Hepatocyte (in vitro differentiated cells): ENCODE data around the gene CFAP65. TPM values are rescaled to one million over a fixed set of nuclear protein-coding genes. Genes with fewer than 3 reads are reported as not detected.

Experiments used
- DNase-seq: peaks from one replicate; pipeline ENCODE4 v3.0.0-alpha.2; 2016; ENCODE audit warnings: low spot score
- H2AFZ ChIP-seq: fragments of 200-600 bp; sonication (generic); 2 replicates; pipeline ENCODE4 v1.6.0; 2016; ENCODE audit warnings: antibody characterized with exemption, mild to moderate bottlenecking
- H3K27ac ChIP-seq: fragments of 200-600 bp; sonication (generic); 2 replicates; pipeline ENCODE4 v1.5.1; 2016; ENCODE audit warnings: mild to moderate bottlenecking
- H3K27me3 ChIP-seq: fragments of 200-600 bp; sonication (generic); 2 replicates; pipeline ENCODE4 v1.6.1; 2016
- H3K36me3 ChIP-seq: fragments of 200-600 bp; sonication (generic); replicated peaks from 2 replicates; pipeline ENCODE4 v1.5.1; 2016; ENCODE audit warnings: low read depth; ENCODE audit not compliant: insufficient read depth
- H3K4me1 ChIP-seq: fragments of 200-600 bp; sonication (generic); 2 replicates; pipeline ENCODE4 v1.5.1; 2016; ENCODE audit warnings: mild to moderate bottlenecking, moderate library complexity; ENCODE audit not compliant: insufficient read depth
- H3K4me2 ChIP-seq: fragments of 200-600 bp; sonication (generic); 2 replicates; pipeline ENCODE4 v1.6.0; 2016
- H3K4me3 ChIP-seq: fragments of 200-600 bp; sonication (generic); 2 replicates; pipeline ENCODE4 v1.5.1; 2016; ENCODE audit warnings: mild to moderate bottlenecking
- H3K79me2 ChIP-seq: fragments of 200-600 bp; sonication (generic); 2 replicates; pipeline ENCODE4 v1.6.0; 2017; ENCODE audit warnings: mild to moderate bottlenecking
- H3K9me2 ChIP-seq: fragments of 200-600 bp; sonication (generic); replicated peaks from 2 replicates; pipeline ENCODE4 v1.6.0; 2017; ENCODE audit warnings: mild to moderate bottlenecking; ENCODE audit not compliant: insufficient read depth
- H3K9me3 ChIP-seq: fragments of 200-600 bp; sonication (generic); 2 replicates; pipeline ENCODE4 v1.5.1; 2016; ENCODE audit warnings: low read depth, mild to moderate bottlenecking
- H4K20me1 ChIP-seq: fragments of 200-600 bp; sonication (generic); 2 replicates; pipeline ENCODE4 v1.6.0; 2016; ENCODE audit warnings: mild to moderate bottlenecking; ENCODE audit not compliant: insufficient read depth, poor library complexity, severe bottlenecking
- EZH2 ChIP-seq: fragments of 200-600 bp; sonication (generic); IDR thresholded peaks from 2 replicates; pipeline ENCODE4 v1.6.1; 2016; ENCODE audit warnings: antibody characterized with exemption, mild to moderate bottlenecking, borderline replicate concordance
- EZH2phosphoT487 ChIP-seq: fragments of 200-600 bp; sonication (generic); IDR thresholded peaks from one replicate; pipeline ENCODE4 v1.6.1; 2018; ENCODE audit warnings: antibody characterized with exemption, mild to moderate bottlenecking, low read depth, moderate library complexity; ENCODE audit not compliant: unreplicated experiment, severe bottlenecking
- WGBS: methylation state at CpG from one replicate; pipeline ENCODE4 v1.1.6; 2016; ENCODE audit warnings: low lambda C conversion rate; ENCODE audit errors: missing lambda C conversion rate; 5-methylcytosine and 5-hydroxymethylcytosine counted together
- polyA plus RNA-seq: library from polyadenylated mRNA; unstranded; fragments of >200 nt; fragmentation: Nextera tagmentation; extraction: Ambion mirVana; gene quantifications from 2 replicates; pipeline ENCODE4 v1.2.1, GENCODE V29; 2016
- total RNA-seq: library from RNA; depleted of rRNA; stranded (reverse); fragments of >200 nt; gene quantifications from 2 replicates; pipeline ENCODE4 v1.2.3, GENCODE V29; 2014
- TF ChIP-seq, protein P1 (sequence below): fragments of 200-600 bp; sonication (generic); IDR thresholded peaks from 2 replicates; pipeline ENCODE4 v1.5.1; 2016; ENCODE audit warnings: antibody characterized with exemption, mild to moderate bottlenecking; ENCODE audit not compliant: poor library complexity

CFAP65 gene
- total and polyA plus RNA-seq, 2 experiments from 2014 or later = 0.03 to 0.05 TPM

DNA sequence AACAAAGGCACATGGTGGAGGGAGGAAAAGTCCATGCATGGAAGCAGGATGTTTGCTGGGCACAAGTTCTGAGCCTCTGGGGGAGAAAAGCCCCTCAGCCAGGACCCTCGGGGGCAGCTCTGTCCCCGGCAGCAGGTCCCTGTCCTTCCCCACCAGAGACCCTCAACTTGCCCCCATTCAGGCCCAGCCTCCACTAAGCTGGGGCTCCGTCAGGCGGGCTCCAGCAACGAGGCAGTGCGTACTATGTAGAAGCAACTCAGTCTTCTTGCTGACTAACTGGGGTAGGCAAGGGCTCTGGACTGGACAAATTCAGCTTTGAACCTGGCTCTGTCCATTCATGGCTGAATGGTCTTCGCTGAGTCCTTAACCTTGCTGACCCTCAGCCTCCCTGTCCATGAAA is 23.0 kb downstream of the CFAP65 start:
- H3K4me2 ChIP-seq = no peak overlapping the region
- TF ChIP-seq, protein P1, sequence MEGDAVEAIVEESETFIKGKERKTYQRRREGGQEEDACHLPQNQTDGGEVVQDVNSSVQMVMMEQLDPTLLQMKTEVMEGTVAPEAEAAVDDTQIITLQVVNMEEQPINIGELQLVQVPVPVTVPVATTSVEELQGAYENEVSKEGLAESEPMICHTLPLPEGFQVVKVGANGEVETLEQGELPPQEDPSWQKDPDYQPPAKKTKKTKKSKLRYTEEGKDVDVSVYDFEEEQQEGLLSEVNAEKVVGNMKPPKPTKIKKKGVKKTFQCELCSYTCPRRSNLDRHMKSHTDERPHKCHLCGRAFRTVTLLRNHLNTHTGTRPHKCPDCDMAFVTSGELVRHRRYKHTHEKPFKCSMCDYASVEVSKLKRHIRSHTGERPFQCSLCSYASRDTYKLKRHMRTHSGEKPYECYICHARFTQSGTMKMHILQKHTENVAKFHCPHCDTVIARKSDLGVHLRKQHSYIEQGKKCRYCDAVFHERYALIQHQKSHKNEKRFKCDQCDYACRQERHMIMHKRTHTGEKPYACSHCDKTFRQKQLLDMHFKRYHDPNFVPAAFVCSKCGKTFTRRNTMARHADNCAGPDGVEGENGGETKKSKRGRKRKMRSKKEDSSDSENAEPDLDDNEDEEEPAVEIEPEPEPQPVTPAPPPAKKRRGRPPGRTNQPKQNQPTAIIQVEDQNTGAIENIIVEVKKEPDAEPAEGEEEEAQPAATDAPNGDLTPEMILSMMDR = no peak
- TF ChIP-seq EZH2phosphoT487 (no peak), EZH2 (no peak)
- peaks cover 3% of the 10 kb centered on the region for H3K27me3 ChIP-seq
- H3K79me2 ChIP-seq = no peaks in the 10 kb centered on the region
- no peaks in the 10 kb centered on the region for H3K36me3 ChIP-seq
- no peak overlapping the region for H2AFZ ChIP-seq
- no peak overlapping the region for H3K4me3 ChIP-seq
- H3K27ac ChIP-seq = no peak overlapping the region
- H4K20me1 ChIP-seq = no peaks in the 10 kb centered on the region
- H3K9me2 ChIP-seq = no peaks in the 10 kb centered on the region
- DNase-seq = no peak
- H3K9me3 ChIP-seq = no peaks in the 10 kb centered on the region
- H3K4me1 ChIP-seq = no peaks in the 10 kb centered on the region
- WGBS = 90% methylated on average over 7 of the region's 7 CpGs

DNA sequence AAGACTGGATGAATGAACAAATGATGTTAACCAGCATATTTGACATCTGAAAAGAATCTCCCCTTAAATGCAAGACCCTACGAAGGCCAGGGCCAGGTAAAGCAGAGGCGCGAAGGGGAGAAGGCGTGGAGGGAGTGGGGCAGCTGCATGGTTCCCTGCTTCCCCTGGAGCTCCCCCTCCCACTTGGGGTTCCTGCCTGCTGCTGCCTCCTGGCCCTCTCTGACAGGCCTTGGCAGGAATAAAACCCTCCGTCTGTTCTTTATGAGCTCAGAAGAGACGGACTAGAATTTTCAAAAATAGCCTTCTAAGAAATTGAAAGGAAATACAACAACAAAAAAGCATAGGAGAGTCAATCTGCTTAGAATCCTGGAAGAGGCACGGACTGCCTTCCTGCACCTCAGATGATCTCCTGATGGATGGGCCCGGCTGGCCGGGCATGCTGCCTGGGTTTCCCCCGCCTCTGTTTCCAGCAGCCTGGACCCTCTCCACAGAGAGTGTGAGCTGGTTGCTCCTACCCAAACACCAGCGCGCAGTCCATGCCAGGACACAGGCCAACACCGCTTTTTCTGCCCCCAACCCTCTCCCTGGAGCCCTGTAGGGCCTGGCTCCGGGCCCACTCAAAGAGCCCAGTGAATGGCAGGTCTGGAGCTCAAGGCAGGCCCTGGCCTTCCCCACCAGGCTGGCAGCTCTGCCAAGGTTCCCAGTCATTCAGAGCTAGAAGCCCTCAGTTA is 23.9 kb downstream of the CFAP65 start:
- peaks cover 3% of the 10 kb centered on the region for H3K27me3 ChIP-seq
- no peaks in the 10 kb centered on the region for H3K79me2 ChIP-seq
- H4K20me1 ChIP-seq = no peaks in the 10 kb centered on the region
- no peak overlapping the region for H2AFZ ChIP-seq
- H3K27ac ChIP-seq = no peak overlapping the region
- DNase-seq = no peak
- 91% methylated on average over 14 of the region's 14 CpGs for WGBS
- TF ChIP-seq EZH2phosphoT487 (no peak), EZH2 (no peak)
- TF ChIP-seq, protein P1 = no peak
- no peak overlapping the region for H3K4me3 ChIP-seq
- H3K9me2 ChIP-seq = no peaks in the 10 kb centered on the region
- H3K4me1 ChIP-seq = no peaks in the 10 kb centered on the region
- H3K9me3 ChIP-seq = no peaks in the 10 kb centered on the region
- no peaks in the 10 kb centered on the region for H3K36me3 ChIP-seq
- H3K4me2 ChIP-seq = no peak overlapping the region

DNA sequence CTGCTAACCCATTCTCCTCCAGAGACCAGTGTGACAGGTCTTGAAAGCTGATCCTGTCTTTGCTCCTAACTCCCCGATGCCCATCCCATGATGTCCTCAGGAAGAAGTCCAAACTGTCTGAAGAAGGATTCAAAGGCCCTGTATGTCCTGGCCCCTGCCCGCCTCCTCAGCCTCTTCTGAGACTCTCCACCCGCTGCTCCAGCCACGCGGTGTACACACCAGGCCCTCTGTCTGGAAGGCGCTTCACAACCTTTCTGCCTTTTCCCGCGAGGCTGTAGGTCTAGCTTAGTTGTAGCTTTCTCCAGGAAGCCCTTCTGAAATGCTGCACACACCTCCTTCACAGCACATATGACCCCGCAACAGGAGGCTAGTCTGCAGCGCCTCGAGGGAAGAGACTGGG is 24.6 kb downstream of the CFAP65 start:
- H3K27me3 ChIP-seq = peaks cover 3% of the 10 kb centered on the region
- H3K9me2 ChIP-seq = no peaks in the 10 kb centered on the region
- TF ChIP-seq, protein P1 = no peak
- TF ChIP-seq EZH2phosphoT487 = no peak
- TF ChIP-seq EZH2 = no peak
- no peak overlapping the region for H3K4me2 ChIP-seq
- no peak for DNase-seq
- no peaks in the 10 kb centered on the region for H3K4me1 ChIP-seq
- 92% methylated on average over 11 of the region's 11 CpGs for WGBS
- H3K36me3 ChIP-seq = no peaks in the 10 kb centered on the region
- no peaks in the 10 kb centered on the region for H3K9me3 ChIP-seq
- H3K27ac ChIP-seq = no peak overlapping the region
- H2AFZ ChIP-seq = no peak overlapping the region
- no peaks in the 10 kb centered on the region for H4K20me1 ChIP-seq
- H3K79me2 ChIP-seq = no peaks in the 10 kb centered on the region
- H3K4me3 ChIP-seq = no peak overlapping the region
